ENCODE data around the gene DOCK4.

Gene DOCK4

GRCh38 chr7:112185005-112185834, 21.0 kb downstream of the DOCK4 start:
- Histone ChIP-seq H3K79me1 (ENCODE audit: low read length) (peaks cover 38% of the 10 kb centered on the region), H3K9ac (ENCODE audit: low read length) (no peak overlapping the region), H2BK15ac (replicated peaks; ENCODE audit: low read depth) (no peak overlapping the region), H3K79me2 (ENCODE audit: control insufficient read depth, insufficient read depth, low read length) (peaks cover 65% of the 10 kb centered on the region), H3K36me3 (ENCODE audit: control insufficient read depth, insufficient read depth, low read length) (no peaks in the 10 kb centered on the region), H3K4me1 (ENCODE audit: control insufficient read depth, low read depth, low read length) (no peaks in the 10 kb centered on the region), H4K8ac (ENCODE audit: low read depth, low read length) (no peak overlapping the region), H3K56ac (ENCODE audit: low read length) (no peak overlapping the region), H3K4me2 (ENCODE audit: low read length) (no peak overlapping the region), H2BK120ac (ENCODE audit: low read depth, low read length) (no peak overlapping the region), H3K27me3 (ENCODE audit: insufficient read depth, low read length, poor library complexity) (no peaks in the 10 kb centered on the region), H2AK5ac (ENCODE audit: low read length) (no peak overlapping the region), H3K27ac (ENCODE audit: low read depth, low read length) (no peak overlapping the region), H3K4ac (ENCODE audit: low read depth, low read length) (no peak overlapping the region), H3K18ac (ENCODE audit: low read length) (no peak overlapping the region), H3K4me3 (ENCODE audit: low read length) (no peak overlapping the region), H3K23ac (ENCODE audit: low read length) (no peak overlapping the region), H4K5ac (ENCODE audit: low read length) (no peak overlapping the region), H2BK5ac (ENCODE audit: low read length) (no peak overlapping the region)
- DNase-seq, result no peak
- WGBS (ENCODE audit: extremely low coverage, insufficient coverage, low lambda C conversion rate), result no CpG with 5 or more reads among the region's 4 CpGs

GRCh38 chr7:112184455-112184854, 21.7 kb downstream of the DOCK4 start:
- no peak overlapping the region for H4K5ac ChIP-seq (ENCODE audit: low read length)
- H3K36me3 ChIP-seq (ENCODE audit: control insufficient read depth, insufficient read depth, low read length), result no peaks in the 10 kb centered on the region
- no peak overlapping the region for H3K56ac ChIP-seq (ENCODE audit: low read length)
- H3K79me2 ChIP-seq (ENCODE audit: control insufficient read depth, insufficient read depth, low read length), result peaks cover 63% of the 10 kb centered on the region
- no peaks in the 10 kb centered on the region for H3K27me3 ChIP-seq (ENCODE audit: insufficient read depth, low read length, poor library complexity)
- no peak overlapping the region for H2BK120ac ChIP-seq (ENCODE audit: low read depth, low read length)
- no peak overlapping the region for H3K4me2 ChIP-seq (ENCODE audit: low read length)
- WGBS (ENCODE audit: extremely low coverage, insufficient coverage, low lambda C conversion rate), result no CpG with 5 or more reads among the region's 2 CpGs
- no peak overlapping the region for H2BK15ac ChIP-seq (replicated peaks; ENCODE audit: low read depth)
- no peak overlapping the region for H4K8ac ChIP-seq (ENCODE audit: low read depth, low read length)
- DNase-seq, result no peak
- H3K27ac ChIP-seq (ENCODE audit: low read depth, low read length), result no peak overlapping the region
- no peak overlapping the region for H3K4me3 ChIP-seq (ENCODE audit: low read length)
- no peaks in the 10 kb centered on the region for H3K4me1 ChIP-seq (ENCODE audit: control insufficient read depth, low read depth, low read length)
- no peak overlapping the region for H2AK5ac ChIP-seq (ENCODE audit: low read length)
- H3K18ac ChIP-seq (ENCODE audit: low read length), result no peak overlapping the region
- peaks cover 37% of the 10 kb centered on the region for H3K79me1 ChIP-seq (ENCODE audit: low read length)
- H3K9ac ChIP-seq (ENCODE audit: low read length), result no peak overlapping the region
- H3K4ac ChIP-seq (ENCODE audit: low read depth, low read length), result no peak overlapping the region
- no peak overlapping the region for H2BK5ac ChIP-seq (ENCODE audit: low read length)
- no peak overlapping the region for H3K23ac ChIP-seq (ENCODE audit: low read length)

GRCh38 chr7:112183266-112183665, 22.9 kb downstream of the DOCK4 start:
- H3K27ac ChIP-seq (ENCODE audit: low read depth, low read length), result no peak overlapping the region
- peaks cover 66% of the 10 kb centered on the region for H3K79me2 ChIP-seq (ENCODE audit: control insufficient read depth, insufficient read depth, low read length)
- H2BK120ac ChIP-seq (ENCODE audit: low read depth, low read length), result no peak overlapping the region
- H3K79me1 ChIP-seq (ENCODE audit: low read length), result peaks cover 39% of the 10 kb centered on the region
- no peaks in the 10 kb centered on the region for H3K4me1 ChIP-seq (ENCODE audit: control insufficient read depth, low read depth, low read length)
- no peak overlapping the region for H2BK5ac ChIP-seq (ENCODE audit: low read length)
- WGBS (ENCODE audit: extremely low coverage, insufficient coverage, low lambda C conversion rate), result no CpG with 5 or more reads among the region's 1 CpG
- no peak overlapping the region for H3K23ac ChIP-seq (ENCODE audit: low read length)
- H3K4me3 ChIP-seq (ENCODE audit: low read length), result no peak overlapping the region
- no peak overlapping the region for H3K4ac ChIP-seq (ENCODE audit: low read depth, low read length)
- no peak overlapping the region for H3K56ac ChIP-seq (ENCODE audit: low read length)
- DNase-seq, result no peak
- H3K36me3 ChIP-seq (ENCODE audit: control insufficient read depth, insufficient read depth, low read length), result no peaks in the 10 kb centered on the region
- H3K9ac ChIP-seq (ENCODE audit: low read length), result no peak overlapping the region
- no peak overlapping the region for H2BK15ac ChIP-seq (replicated peaks; ENCODE audit: low read depth)
- H2AK5ac ChIP-seq (ENCODE audit: low read length), result no peak overlapping the region
- no peak overlapping the region for H4K5ac ChIP-seq (ENCODE audit: low read length)
- no peak overlapping the region for H4K8ac ChIP-seq (ENCODE audit: low read depth, low read length)
- no peak overlapping the region for H3K18ac ChIP-seq (ENCODE audit: low read length)
- no peak overlapping the region for H3K4me2 ChIP-seq (ENCODE audit: low read length)
- H3K27me3 ChIP-seq (ENCODE audit: insufficient read depth, low read length, poor library complexity), result no peaks in the 10 kb centered on the region

- Histone ChIP-seq H4K8ac (ENCODE audit: low read depth, low read length) (no peak overlapping the region), H2BK15ac (replicated peaks; ENCODE audit: low read depth) (no peak overlapping the region), H3K4me3 (ENCODE audit: low read length) (no peak overlapping the region), H3K79me1 (ENCODE audit: low read length) (peaks cover 41% of the 10 kb centered on the region), H3K9ac (ENCODE audit: low read length) (no peak overlapping the region), H3K4ac (ENCODE audit: low read depth, low read length) (no peak overlapping the region), H3K23ac (ENCODE audit: low read length) (no peak overlapping the region), H3K4me2 (ENCODE audit: low read length) (no peak overlapping the region), H3K27ac (ENCODE audit: low read depth, low read length) (no peak overlapping the region), H3K4me1 (ENCODE audit: control insufficient read depth, low read depth, low read length) (no peaks in the 10 kb centered on the region), H4K5ac (ENCODE audit: low read length) (no peak overlapping the region), H2BK120ac (ENCODE audit: low read depth, low read length) (no peak overlapping the region), H3K18ac (ENCODE audit: low read length) (no peak overlapping the region), H3K27me3 (ENCODE audit: insufficient read depth, low read length, poor library complexity) (no peaks in the 10 kb centered on the region), H3K56ac (ENCODE audit: low read length) (no peak overlapping the region), H3K36me3 (ENCODE audit: control insufficient read depth, insufficient read depth, low read length) (no peaks in the 10 kb centered on the region), H2BK5ac (ENCODE audit: low read length) (no peak overlapping the region), H3K79me2 (ENCODE audit: control insufficient read depth, insufficient read depth, low read length) (peaks cover 67% of the 10 kb centered on the region), H2AK5ac (ENCODE audit: low read length) (no peak overlapping the region)
- no CpG with 5 or more reads among the region's 5 CpGs for WGBS (ENCODE audit: extremely low coverage, insufficient coverage, low lambda C conversion rate)
- DNase-seq, result no peak
Measured at GRCh38 chr7:112182749-112183148, 23.4 kb downstream of the DOCK4 start.

GRCh38 chr7:112180223-112180622, 26.0 kb downstream of the DOCK4 start:
- Histone ChIP-seq H3K4me3 (ENCODE audit: low read length) (no peak overlapping the region), H3K79me1 (ENCODE audit: low read length) (peaks cover 37% of the 10 kb centered on the region), H2BK5ac (ENCODE audit: low read length) (no peak overlapping the region), H3K4me2 (ENCODE audit: low read length) (no peak overlapping the region), H2BK15ac (replicated peaks; ENCODE audit: low read depth) (no peak overlapping the region), H3K27ac (ENCODE audit: low read depth, low read length) (no peak overlapping the region), H3K4ac (ENCODE audit: low read depth, low read length) (no peak overlapping the region), H3K56ac (ENCODE audit: low read length) (no peak overlapping the region), H4K8ac (ENCODE audit: low read depth, low read length) (no peak overlapping the region), H3K4me1 (ENCODE audit: control insufficient read depth, low read depth, low read length) (no peaks in the 10 kb centered on the region), H3K27me3 (ENCODE audit: insufficient read depth, low read length, poor library complexity) (no peaks in the 10 kb centered on the region), H3K36me3 (ENCODE audit: control insufficient read depth, insufficient read depth, low read length) (no peaks in the 10 kb centered on the region), H2BK120ac (ENCODE audit: low read depth, low read length) (no peak overlapping the region), H3K18ac (ENCODE audit: low read length) (no peak overlapping the region), H3K79me2 (ENCODE audit: control insufficient read depth, insufficient read depth, low read length) (peaks cover 67% of the 10 kb centered on the region), H3K23ac (ENCODE audit: low read length) (no peak overlapping the region), H4K5ac (ENCODE audit: low read length) (no peak overlapping the region), H2AK5ac (ENCODE audit: low read length) (no peak overlapping the region), H3K9ac (ENCODE audit: low read length) (no peak overlapping the region)
- no peak for DNase-seq
- no CpG with 5 or more reads among the region's 4 CpGs for WGBS (ENCODE audit: extremely low coverage, insufficient coverage, low lambda C conversion rate)
